SU-DHL-6 (cell line): ENCODE data around the gene TNFAIP1.

Experiments
- H2AFZ ChIP-seq: fragments of 200-600 bp; sonication (generic); 2 replicates; pipeline ENCODE4 v1.6.1; 2014; ENCODE audit warnings: low read depth, mild to moderate bottlenecking, moderate library complexity, mixed read lengths, antibody characterized with exemption, low read length; ENCODE audit not compliant: severe bottlenecking
- H3F3A ChIP-seq: fragments of 200-600 bp; shearing (Covaris generic); 2 replicates; pipeline ENCODE4 v1.6.0; 2016; ENCODE audit warnings: antibody characterized with exemption, mild to moderate bottlenecking; ENCODE audit not compliant: insufficient read depth
- H3K27ac ChIP-seq: fragments of 200-600 bp; sonication (generic); 2 replicates; pipeline ENCODE4 v1.5.1; 2016; ENCODE audit warnings: low read depth, mild to moderate bottlenecking, low read length, moderate library complexity, mixed read lengths
- H3K27me3 ChIP-seq: fragments of 200-600 bp; sonication (generic), shearing (Covaris generic); 2 replicates; pipeline ENCODE4 v1.6.0; 2014; ENCODE audit warnings: mild to moderate bottlenecking, low read length
- H3K36me3 ChIP-seq: fragments of 200-600 bp; sonication (generic); 2 replicates; pipeline ENCODE4 v1.6.1; 2014; ENCODE audit warnings: mild to moderate bottlenecking, low read length, mixed read lengths
- H3K4me2 ChIP-seq: fragments of 300-600, 200-600 bp; shearing (Covaris generic), sonication (generic); 2 replicates; pipeline ENCODE4 v1.6.0; 2014; ENCODE audit warnings: low read length, low read depth, mild to moderate bottlenecking; ENCODE audit not compliant: poor library complexity, severe bottlenecking
- H3K4me3 ChIP-seq: fragments of 200-600 bp; sonication (generic); 2 replicates; pipeline ENCODE4 v1.5.1; 2014; ENCODE audit warnings: antibody characterized with exemption, low read length, mild to moderate bottlenecking, mixed read lengths; ENCODE audit not compliant: insufficient read depth, poor library complexity, severe bottlenecking
- H3K79me2 ChIP-seq: fragments of 200-600 bp; sonication (generic); 2 replicates; pipeline ENCODE4 v1.6.1; 2014; ENCODE audit warnings: mild to moderate bottlenecking, low read length, moderate library complexity; ENCODE audit not compliant: insufficient read depth
- H3K9ac ChIP-seq: fragments of 200-600 bp; sonication (generic); 2 replicates; pipeline ENCODE4 v1.7.0; 2014; ENCODE audit warnings: mild to moderate bottlenecking, low read length
- H3K9me2 ChIP-seq: fragments of 200-600 bp; sonication (generic); replicated peaks from 2 replicates; pipeline ENCODE4 v1.6.1; 2014; ENCODE audit warnings: low read length; ENCODE audit not compliant: insufficient read depth
- H3K9me3 ChIP-seq: fragments of 200-600 bp; sonication (generic); 2 replicates; pipeline ENCODE4 v1.6.1; 2014; ENCODE audit warnings: low read length, mixed read lengths; ENCODE audit not compliant: insufficient read depth
- H4K20me1 ChIP-seq: fragments of 200-600 bp; sonication (generic); 2 replicates; pipeline ENCODE4 v1.6.1; 2014; ENCODE audit warnings: low read depth, mild to moderate bottlenecking, antibody characterized with exemption, low read length, moderate library complexity, mixed read lengths
- CTCF ChIP-seq: fragments of 200-600 bp; sonication (generic); IDR thresholded peaks from one replicate; pipeline ENCODE4 v1.5.1; 2017; ENCODE audit warnings: antibody characterized with exemption, mild to moderate bottlenecking, low read length, moderate library complexity; ENCODE audit not compliant: insufficient read depth, poor library complexity, severe bottlenecking
- EZH2phosphoT487 ChIP-seq: fragments of 200-600 bp; sonication (generic), shearing (Covaris generic); conservative IDR thresholded peaks from 2 replicates; pipeline ENCODE4 v1.6.1; 2018; ENCODE audit warnings: mild to moderate bottlenecking, antibody characterized with exemption, low read length, moderate library complexity, mixed read lengths

The TNFAIP1 gene

DNA sequence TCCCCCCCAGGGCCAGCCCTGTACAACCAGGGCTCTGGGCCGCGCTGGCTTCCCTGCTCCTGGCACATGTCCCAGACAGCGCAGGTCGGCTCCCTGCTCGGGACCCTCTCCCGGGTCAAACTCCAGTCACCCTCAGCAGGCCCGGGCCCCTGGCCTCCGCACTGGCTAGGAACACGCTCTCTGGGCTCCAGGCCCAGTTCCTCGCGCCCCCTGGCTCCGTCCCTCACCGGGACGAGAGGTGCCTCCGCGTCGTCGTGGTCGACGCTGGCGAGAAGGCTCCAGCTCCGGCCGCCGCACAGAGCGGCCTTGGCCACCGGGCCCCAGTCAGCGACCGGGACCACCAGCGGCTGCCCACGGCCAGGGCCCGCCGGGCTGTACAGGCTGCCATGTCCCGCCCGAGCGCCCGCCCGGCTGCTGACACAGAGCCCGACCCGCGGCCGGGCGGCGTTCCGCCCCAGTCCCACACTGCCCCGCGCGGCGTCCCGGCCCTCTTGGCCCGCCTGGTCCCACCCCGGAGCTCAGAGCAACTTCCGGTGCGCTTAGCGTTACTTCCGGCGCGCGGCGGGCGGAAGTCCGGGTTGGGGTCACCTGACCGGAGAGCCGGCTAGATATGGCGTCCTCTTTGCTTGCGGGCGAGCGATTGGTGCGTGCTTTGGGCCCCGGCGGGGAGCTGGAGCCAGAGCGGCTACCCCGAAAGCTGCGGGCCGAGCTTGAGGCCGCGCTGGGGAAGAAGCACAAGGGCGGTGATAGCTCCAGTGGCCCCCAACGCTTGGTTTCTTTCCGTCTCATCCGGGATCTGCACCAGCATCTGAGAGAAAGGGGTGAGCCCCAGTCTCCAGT, 21.7 kb downstream of the TNFAIP1 start, which contains the start of gene POLDIP2:
Gene POLDIP2, minus strand, starts transcription at position 467 of the 840 bp plus-strand sequence. Its CDS starts 79 bp downstream, at position 388.
- no peak for TF ChIP-seq EZH2phosphoT487
- TF ChIP-seq CTCF = no peak
- Histone ChIP-seq H3K27me3 (no peaks in the 10 kb centered on the region), H3K27ac (peak within 1 kb of the TSS; percentile 2; the same call in 1 of the 2 replicates), H3K79me2 (peaks cover 28% of the 10 kb centered on the region), H3K9ac (peak within 1 kb of the TSS; percentile 96), H3K4me3 (peak within 1 kb of the TSS; percentile 92), H3F3A (no peaks in the 10 kb centered on the region), H3K9me2 (no peaks in the 10 kb centered on the region), H3K36me3 (no peaks in the 10 kb centered on the region), H3K4me2 (peak within 1 kb of the TSS; percentile 87), H3K9me3 (no peaks in the 10 kb centered on the region), H2AFZ (peak within 1 kb of the TSS; percentile 90), H4K20me1 (no peaks in the 10 kb centered on the region)

DNA sequence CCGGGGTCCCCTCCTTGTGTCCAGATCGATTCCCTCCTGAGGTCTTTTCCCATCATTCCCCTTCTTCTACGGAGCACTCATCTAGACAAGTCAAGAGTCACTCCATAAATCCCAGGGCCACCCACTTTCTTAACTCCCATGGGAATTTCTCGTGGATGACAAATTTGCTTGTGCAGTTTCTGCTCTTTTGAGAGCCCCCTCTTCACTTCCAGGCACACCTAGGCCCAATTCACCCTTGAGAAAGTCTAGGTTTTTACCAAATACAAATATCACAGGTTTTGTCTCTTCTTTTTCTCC, 22.3 kb downstream of the TNFAIP1 start:
- Histone ChIP-seq H3K4me2 (peak overlapping the region; percentile 86), H3K27ac (no peak overlapping the region), H3K9me3 (no peaks in the 10 kb centered on the region), H3K27me3 (no peaks in the 10 kb centered on the region), H3K9me2 (no peaks in the 10 kb centered on the region), H2AFZ (peak overlapping the region; percentile 62), H3F3A (no peaks in the 10 kb centered on the region), H3K36me3 (no peaks in the 10 kb centered on the region), H3K79me2 (peaks cover 28% of the 10 kb centered on the region), H4K20me1 (no peaks in the 10 kb centered on the region), H3K4me3 (peak overlapping the region; percentile 92), H3K9ac (peak overlapping the region; percentile 96)
- TF ChIP-seq EZH2phosphoT487 = no peak
- no peak for TF ChIP-seq CTCF

- no peaks in the 10 kb centered on the region for H3K27me3 ChIP-seq
- H3K79me2 ChIP-seq = peaks cover 4% of the 10 kb centered on the region
- no peak overlapping the region for H3K9ac ChIP-seq
- no peaks in the 10 kb centered on the region for H3K9me3 ChIP-seq
- H3K4me2 ChIP-seq = no peak overlapping the region
- no peak overlapping the region for H2AFZ ChIP-seq
- TF ChIP-seq EZH2phosphoT487 (no peak), CTCF (no peak)
- no peak overlapping the region for H3K27ac ChIP-seq
- no peaks in the 10 kb centered on the region for H3K36me3 ChIP-seq
- H3K9me2 ChIP-seq = no peaks in the 10 kb centered on the region
- H3K4me3 ChIP-seq = no peak overlapping the region
- H4K20me1 ChIP-seq = no peaks in the 10 kb centered on the region
- H3F3A ChIP-seq = no peaks in the 10 kb centered on the region
These were observed 27.6 kb downstream of the TNFAIP1 start for GRCh38 chr17:28363186-28363585.
